ENCODE results near the gene CDKN3. TPM values are rescaled to one million over a fixed set of nuclear protein-coding genes. Genes with fewer than 3 reads are reported as not detected.
"Not testable (repeated sequence)": the region's sequence is repeated elsewhere in the genome, so short reads cannot be mapped to it uniquely, and the experiment has no call there.

The CDKN3 gene
- total RNA-seq, 4 donors from 2014 or later = 7.4 to 25.4 (median 15.6) TPM

GRCh38 chr14:54369343-54369742 is 27.5 kb upstream of the CDKN3 start:
- WGBS, 2 donors = 94 to 95% methylated on average over 2 of the region's 2 CpGs
- Histone ChIP-seq H3K9me3 (no peaks in the 10 kb centered on the region), H3K4me1 (peaks cover 7 to 32% (median 10%) of the 10 kb centered on the region in 3 donors), H3K27ac (no peak overlapping the region), H3K36me3 (no peaks in the 10 kb centered on the region), H3K27me3 (peaks cover 0 to 44% (median 0%) of the 10 kb centered on the region in 4 donors), H3K4me3 (no peak overlapping the region)
- no peak for DNase-seq
- TF ChIP-seq CTCF (IDR thresholded peaks at IDR 0.05) = no peak
- no peak for TF ChIP-seq POLR2A (IDR thresholded peaks at IDR 0.05)
- intact Hi-C loops (cut with DNase I) = no loop called here

- H3K4me3 ChIP-seq = no peak overlapping the region
- intact Hi-C loops (cut with DNase I) = no loop called here
- no peaks in the 10 kb centered on the region for H3K36me3 ChIP-seq
- no peak for DNase-seq
- H3K27me3 ChIP-seq = peaks cover 0 to 39% (median 0%) of the 10 kb centered on the region in 4 donors
- H3K4me1 ChIP-seq = peaks cover 0 to 20% (median 4%) of the 10 kb centered on the region in 3 donors
- H3K9me3 ChIP-seq = no peaks in the 10 kb centered on the region
- 57 to 70% methylated on average over 11 of the region's 11 CpGs for whole genome bisulfite sequencing, 2 donors
- H3K27ac ChIP-seq = no peak overlapping the region
- no peak for TF ChIP-seq CTCF (IDR thresholded peaks at IDR 0.05)
- no peak for TF ChIP-seq POLR2A (IDR thresholded peaks at IDR 0.05)
Measured at GRCh38 chr14:54370323-54371198, 26.2 kb upstream of the CDKN3 start.

GRCh38 chr14:54374117-54374884 is 22.5 kb upstream of the CDKN3 start:
- Histone ChIP-seq H3K27me3 (peaks cover 0 to 32% (median 0%) of the 10 kb centered on the region in 4 donors), H3K9me3 (no peaks in the 10 kb centered on the region), H3K27ac (no peak overlapping the region), H3K36me3 (no peaks in the 10 kb centered on the region), H3K4me3 (no peak overlapping the region), H3K4me1 (no peaks in the 10 kb centered on the region)
- no peak for DNase-seq
- intact Hi-C loops (cut with DNase I) = no loop called here
- TF ChIP-seq CTCF (IDR thresholded peaks at IDR 0.05) (no peak), POLR2A (IDR thresholded peaks at IDR 0.05) (no peak)
- 51 to 54% methylated on average over 7 of the region's 7 CpGs for WGBS, 2 donors

- no peak for TF ChIP-seq CTCF (IDR thresholded peaks at IDR 0.05)
- TF ChIP-seq POLR2A (IDR thresholded peaks at IDR 0.05) = no peak
- no peaks in the 10 kb centered on the region for H3K9me3 ChIP-seq
- no peaks in the 10 kb centered on the region for H3K36me3 ChIP-seq
- WGBS, 2 donors = 40 to 73% methylated on average over 1 to 7 of the region's 7 CpGs
- H3K27me3 ChIP-seq = peaks cover 0 to 25% (median 0%) of the 10 kb centered on the region in 4 donors
- H3K27ac ChIP-seq = no peak overlapping the region
- no peak overlapping the region for H3K4me3 ChIP-seq
- H3K4me1 ChIP-seq = no peaks in the 10 kb centered on the region
- no peak for DNase-seq
- intact Hi-C loops (cut with DNase I) = no loop called here
Measured at GRCh38 chr14:54377501-54377900, 19.3 kb upstream of the CDKN3 start.

GRCh38 chr14:54378893-54379292 is 17.9 kb upstream of the CDKN3 start:
- H3K27me3 ChIP-seq = peaks cover 0 to 29% (median 0%) of the 10 kb centered on the region in 4 donors
- intact Hi-C loops (cut with DNase I); H3K9me3 ChIP-seq; H3K4me3 ChIP-seq; H3K36me3 ChIP-seq; DNase-seq; H3K27ac ChIP-seq; H3K4me1 ChIP-seq: not testable (repeated sequence)
- WGBS, 2 donors = 64 to 75% methylated on average over 5 of the region's 5 CpGs

- H3K36me3 ChIP-seq; H3K9me3 ChIP-seq; H3K4me3 ChIP-seq; intact Hi-C loops (cut with DNase I); DNase-seq; H3K4me1 ChIP-seq; H3K27ac ChIP-seq: not testable (repeated sequence)
- 57 to 68% methylated on average over 3 of the region's 3 CpGs for WGBS, 2 donors
- peaks cover 0 to 29% (median 0%) of the 10 kb centered on the region in 4 donors for H3K27me3 ChIP-seq
Measured at GRCh38 chr14:54380558-54380957, 16.2 kb upstream of the CDKN3 start.
